BLaER1 treated with 17β-estradiol and CSF1 and Interleukin-3, amounts not matched to agents 10 nM and 100 nM (cell line): Measurements from ENCODE around the gene SMCO3.

ENCODE experiments used
- H3K27ac ChIP-seq, 11 experiments: shearing (Covaris generic); formaldehyde crosslinking; 2 replicates each; pipeline ENCODE4 v1.8.1; 2022
- H3K27me3 ChIP-seq, 11 experiments: shearing (Covaris generic); formaldehyde crosslinking; 2 replicates each; pipeline ENCODE4 v1.8.1; 2022
- H3K36me3 ChIP-seq, 11 experiments: shearing (Covaris generic); formaldehyde crosslinking; 2 replicates each; pipeline ENCODE4 v1.8.1; 2022
- H3K4me1 ChIP-seq, 10 experiments: shearing (Covaris generic); formaldehyde crosslinking; 2 replicates each; pipeline ENCODE4 v1.8.1; 2022
- H3K4me2 ChIP-seq, 11 experiments: shearing (Covaris generic); formaldehyde crosslinking; 2 replicates each; pipeline ENCODE4 v1.8.1; 2022
- H3K4me3 ChIP-seq, 10 experiments: shearing (Covaris generic); formaldehyde crosslinking; 2 replicates each; pipeline ENCODE4 v1.8.1; 2022
- H3K9ac ChIP-seq, 11 experiments: shearing (Covaris generic); formaldehyde crosslinking; 2 replicates each; pipeline ENCODE4 v1.8.1; 2022
- H3K9me3 ChIP-seq, 11 experiments: shearing (Covaris generic); formaldehyde crosslinking; replicated peaks in 1 of 11; 2 replicates each; pipeline ENCODE4 v1.8.1; 2022
- H4K20me1 ChIP-seq, 11 experiments: shearing (Covaris generic); formaldehyde crosslinking; 2 replicates each; pipeline ENCODE4 v1.8.1; 2022
- Cebpa-rat ChIP-seq, 11 experiments: shearing (Covaris generic); IDR thresholded peaks; 2 replicates each; pipeline ENCODE4 v1.8.1; 2022

Gene SMCO3

DNA sequence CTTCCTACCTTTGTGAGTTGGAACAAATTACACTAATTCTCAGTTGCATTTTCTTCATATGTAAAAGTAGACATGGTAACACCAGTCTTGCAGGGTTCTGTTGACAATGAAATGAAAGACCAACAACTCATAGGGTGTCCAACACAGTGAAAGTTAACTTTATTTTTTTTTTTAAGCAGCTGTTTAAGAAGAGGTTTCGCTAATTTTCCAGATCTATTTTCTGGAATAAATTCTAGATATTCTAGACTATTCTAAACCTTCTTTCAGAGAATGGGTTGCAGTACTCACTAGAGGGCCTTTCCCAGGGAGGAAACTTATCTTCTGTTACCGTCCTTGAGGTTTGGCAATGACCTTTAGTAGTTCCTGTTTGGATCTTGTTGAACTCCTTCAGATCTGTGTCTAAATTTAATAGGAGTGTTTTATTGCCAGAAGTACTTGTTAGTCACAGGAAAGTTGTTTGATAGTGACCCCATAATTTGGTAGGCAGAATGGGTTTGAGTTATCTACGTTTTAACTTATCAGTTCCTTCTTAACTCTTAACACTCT, 32.1 kb upstream of the SMCO3 start:
- no peak overlapping the region for H3K9ac ChIP-seq
- TF ChIP-seq Cebpa-rat (IDR thresholded peaks at IDR 0.05), result no peak
- H3K9me3 ChIP-seq, result no peaks in the 10 kb centered on the region
- peak overlapping the region in 6 of 11 experiments; percentile 15 to 56 (median 28); a peak in 7 of 22 replicates for H3K4me2 ChIP-seq
- H3K4me1 ChIP-seq, result peaks cover 0 to 12% (median 7%) of the 10 kb centered on the region in 10 experiments; a peak in 11 of 20 replicates
- H3K4me3 ChIP-seq, result no peak overlapping the region
- H4K20me1 ChIP-seq, result no peaks in the 10 kb centered on the region
- H3K36me3 ChIP-seq, result no peaks in the 10 kb centered on the region
- H3K27me3 ChIP-seq, result no peaks in the 10 kb centered on the region
- H3K27ac ChIP-seq, result no peak overlapping the region

- Histone ChIP-seq H3K4me3 (no peak overlapping the region), H3K27me3 (no peaks in the 10 kb centered on the region), H3K9ac (no peak overlapping the region), H3K27ac (no peak overlapping the region), H3K36me3 (no peaks in the 10 kb centered on the region), H3K4me1 (peaks cover 0 to 12% (median 7%) of the 10 kb centered on the region in 10 experiments; a peak in 11 of 20 replicates), H4K20me1 (no peaks in the 10 kb centered on the region), H3K9me3 (no peaks in the 10 kb centered on the region), H3K4me2 (no peak overlapping the region)
- TF ChIP-seq Cebpa-rat (IDR thresholded peaks at IDR 0.05), result no peak
Observed at GRCh38 chr12:14845350-14845750, 31.4 kb upstream of the SMCO3 start.

GRCh38 chr12:14844401-14844800, 30.4 kb upstream of the SMCO3 start:
- Histone ChIP-seq H3K4me3 (no peak overlapping the region), H3K4me1 (peaks cover 0 to 12% (median 7%) of the 10 kb centered on the region in 10 experiments; a peak in 11 of 20 replicates), H3K4me2 (no peak overlapping the region), H3K36me3 (no peaks in the 10 kb centered on the region), H3K27me3 (no peaks in the 10 kb centered on the region), H3K9ac (no peak overlapping the region), H3K9me3 (no peaks in the 10 kb centered on the region), H4K20me1 (no peaks in the 10 kb centered on the region), H3K27ac (no peak overlapping the region)
- no peak for TF ChIP-seq Cebpa-rat (IDR thresholded peaks at IDR 0.05)

GRCh38 chr12:14843425-14843887, 29.5 kb upstream of the SMCO3 start, which contains the start of gene ART4:
Gene ART4, minus strand, starts transcription at chr12:14843526. Its CDS starts 413 bp downstream, at chr12:14843113.
- no peaks in the 10 kb centered on the region for H4K20me1 ChIP-seq
- H3K27ac ChIP-seq, result no peak within 1 kb of the TSS
- no peak for TF ChIP-seq Cebpa-rat (IDR thresholded peaks at IDR 0.05)

GRCh38 chr12:14842315-14842714, 28.3 kb upstream of the SMCO3 start:
- Histone ChIP-seq H3K4me3 (no peak overlapping the region), H3K9me3 (no peaks in the 10 kb centered on the region), H3K27ac (no peak overlapping the region), H3K27me3 (no peaks in the 10 kb centered on the region), H3K36me3 (no peaks in the 10 kb centered on the region), H3K9ac (no peak overlapping the region), H4K20me1 (no peaks in the 10 kb centered on the region), H3K4me2 (no peak overlapping the region), H3K4me1 (peaks cover 0 to 12% (median 7%) of the 10 kb centered on the region in 10 experiments; a peak in 11 of 20 replicates)
- no peak for TF ChIP-seq Cebpa-rat (IDR thresholded peaks at IDR 0.05)

More at GRCh38 chr12:14843425-14843887, 29.5 kb upstream of the SMCO3 start, which contains the start of gene ART4:
- H3K9ac ChIP-seq, result no peak within 1 kb of the TSS
- H3K36me3 ChIP-seq, result no peaks in the 10 kb centered on the region
- H3K4me3 ChIP-seq, result no peak within 1 kb of the TSS
- H3K4me2 ChIP-seq, result no peak within 1 kb of the TSS
- H3K27me3 ChIP-seq, result no peaks in the 10 kb centered on the region
- peaks cover 0 to 12% (median 7%) of the 10 kb centered on the region in 10 experiments; a peak in 11 of 20 replicates for H3K4me1 ChIP-seq
- no peaks in the 10 kb centered on the region for H3K9me3 ChIP-seq

DNA sequence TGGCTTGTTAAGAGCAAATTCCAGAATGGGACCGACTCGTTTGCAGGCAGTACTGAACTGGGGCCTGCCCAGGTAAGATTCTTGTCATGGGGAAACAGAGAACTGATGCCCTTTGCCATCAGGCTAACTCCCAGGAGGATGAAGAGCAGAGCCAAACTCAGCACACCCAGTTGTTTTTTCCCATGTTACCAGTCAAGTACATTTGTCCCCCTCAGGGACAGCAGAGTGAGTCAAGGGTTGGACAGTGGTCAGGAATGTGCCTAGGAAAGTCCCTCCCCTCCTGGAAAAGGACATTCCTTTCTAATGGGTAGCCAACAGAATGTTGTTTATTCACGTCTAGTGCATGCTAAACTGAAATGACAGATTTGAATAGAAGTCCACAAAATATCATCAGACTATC, 27.8 kb upstream of the SMCO3 start:
- Histone ChIP-seq H4K20me1 (no peaks in the 10 kb centered on the region), H3K27ac (no peak overlapping the region), H3K4me2 (no peak overlapping the region), H3K36me3 (no peaks in the 10 kb centered on the region), H3K4me1 (peaks cover 0 to 12% (median 7%) of the 10 kb centered on the region in 10 experiments; a peak in 11 of 20 replicates), H3K27me3 (no peaks in the 10 kb centered on the region), H3K9me3 (no peaks in the 10 kb centered on the region), H3K4me3 (no peak overlapping the region), H3K9ac (no peak overlapping the region)
- TF ChIP-seq Cebpa-rat (IDR thresholded peaks at IDR 0.05), result no peak

DNA sequence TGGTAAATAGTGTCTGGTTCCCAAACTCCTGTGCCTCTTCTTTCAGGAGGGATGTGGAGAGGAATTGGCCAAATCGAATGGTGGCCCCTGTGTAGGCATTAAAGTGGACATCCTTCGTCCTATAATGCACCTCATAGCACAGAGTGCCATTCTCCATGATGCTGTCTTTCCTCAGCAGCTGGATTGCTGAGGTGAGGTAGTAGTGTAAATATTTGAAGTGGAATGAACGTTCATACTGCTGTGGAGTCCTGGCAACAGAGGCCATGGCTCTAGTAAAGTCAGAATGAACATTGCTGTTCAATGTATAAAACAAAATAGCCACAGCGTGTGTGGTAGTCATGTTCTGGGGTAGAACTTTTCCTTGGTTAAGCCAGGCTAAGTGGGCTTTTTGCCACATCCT, 26.6 kb upstream of the SMCO3 start:
- Histone ChIP-seq H3K4me1 (peaks cover 0 to 11% (median 0%) of the 10 kb centered on the region in 10 experiments; a peak in 6 of 20 replicates), H3K36me3 (no peaks in the 10 kb centered on the region), H3K27me3 (no peaks in the 10 kb centered on the region), H3K9ac (no peak overlapping the region), H3K4me3 (no peak overlapping the region), H3K9me3 (no peaks in the 10 kb centered on the region), H3K27ac (no peak overlapping the region), H3K4me2 (no peak overlapping the region), H4K20me1 (no peaks in the 10 kb centered on the region)
- TF ChIP-seq Cebpa-rat (IDR thresholded peaks at IDR 0.05), result no peak

DNA sequence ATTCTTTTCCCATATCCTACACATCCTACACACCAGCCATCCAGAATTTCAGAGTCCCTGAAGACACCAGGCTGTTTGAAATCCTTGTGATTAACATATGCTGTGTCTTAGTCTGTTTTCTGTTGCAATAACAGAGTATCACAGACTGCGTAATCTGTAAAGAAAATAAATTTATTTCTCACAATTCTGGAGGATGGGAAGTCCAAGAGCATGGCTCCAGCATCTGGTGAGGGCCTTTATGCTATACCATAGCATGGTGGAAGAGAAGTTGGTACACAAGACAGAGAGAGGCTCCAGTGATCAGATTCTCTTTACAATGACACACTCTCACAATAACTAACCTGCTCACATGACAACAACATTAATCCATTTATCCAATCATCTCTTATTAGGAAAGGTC, 25.3 kb upstream of the SMCO3 start:
- Histone ChIP-seq H3K4me3 (no peak overlapping the region), H3K27me3 (no peaks in the 10 kb centered on the region), H3K4me1 (peaks cover 4 to 17% (median 7%) of the 10 kb centered on the region in 10 experiments; a peak in 9 of 20 replicates), H3K4me2 (no peak overlapping the region), H3K9ac (no peak overlapping the region), H3K9me3 (no peaks in the 10 kb centered on the region), H3K36me3 (no peaks in the 10 kb centered on the region), H4K20me1 (no peaks in the 10 kb centered on the region), H3K27ac (no peak overlapping the region)
- no peak for TF ChIP-seq Cebpa-rat (IDR thresholded peaks at IDR 0.05)

- no peak for TF ChIP-seq Cebpa-rat (IDR thresholded peaks at IDR 0.05)
- H3K4me1 ChIP-seq, result peaks cover 4 to 17% (median 7%) of the 10 kb centered on the region in 10 experiments; a peak in 9 of 20 replicates
- H3K27me3 ChIP-seq, result no peaks in the 10 kb centered on the region
- no peaks in the 10 kb centered on the region for H3K36me3 ChIP-seq
- H3K27ac ChIP-seq, result no peak overlapping the region
- H3K4me3 ChIP-seq, result no peak overlapping the region
- H4K20me1 ChIP-seq, result no peaks in the 10 kb centered on the region
- H3K4me2 ChIP-seq, result peak overlapping the region in 3 of 11 experiments; percentile 5 to 33 (median 17); a peak in 4 of 22 replicates
- no peak overlapping the region for H3K9ac ChIP-seq
- no peaks in the 10 kb centered on the region for H3K9me3 ChIP-seq
Observed at GRCh38 chr12:14836336-14837210, 22.6 kb upstream of the SMCO3 start.
